Activated naive CD4-positive, alpha-beta T cell treated with anti-CD3 and anti-CD28 coated beads for 36 hours (primary cell): ENCODE data around the gene IL2RA. TPM values are rescaled to one million over a fixed set of nuclear protein-coding genes. Genes with fewer than 3 reads are reported as not detected.

Experiments
- CTCF ChIA-PET: fragments of 350-600 bp; sonication (Branson Sonifier 250); formaldehyde crosslinking; loops from one replicate; lab custom pipeline; 2021; ENCODE audit warnings: antibody characterized with exemption; lab: Charles Lee
- DNase-seq: peaks from one replicate; pipeline ENCODE4 v3.0.0-alpha.2; 2020
- H3K27ac Mint-ChIP-seq: one replicate; pipeline ENCODE4 v1.8.0; 2021; ENCODE audit warnings: mild to moderate bottlenecking, mixed read lengths
- H3K27me3 Mint-ChIP-seq: one replicate; pipeline ENCODE4 v1.8.0; 2021; ENCODE audit warnings: low read depth, mixed read lengths
- H3K36me3 Mint-ChIP-seq: one replicate; pipeline ENCODE4 v1.8.0; 2021; ENCODE audit warnings: low read depth, mixed read lengths
- H3K4me1 Mint-ChIP-seq: one replicate; pipeline ENCODE4 v1.8.0; 2021; ENCODE audit warnings: low read depth, mixed read lengths
- H3K4me3 Mint-ChIP-seq: one replicate; pipeline ENCODE4 v1.8.0; 2021; ENCODE audit warnings: mild to moderate bottlenecking, moderate library complexity, mixed read lengths
- H3K9me3 Mint-ChIP-seq: one replicate; pipeline ENCODE4 v1.8.0; 2021; ENCODE audit warnings: mixed read lengths
- intact Hi-C: fragments of 100-400 bp; cut with micrococcal nuclease; formaldehyde crosslinking; loops from one replicate; pipeline ENCODE4 v1.15.1; 2023
- total RNA-seq, 2 experiments: library from RNA; stranded (reverse); gene quantifications; one replicate each; pipeline ENCODE4 v1.2.3, GENCODE V29; 2021

IL2RA gene
- total RNA-seq, 2 experiments from 2014 or later, result 443 to 471 TPM

- no peaks in the 10 kb centered on the region for H3K9me3 Mint-ChIP-seq
- peaks cover 49% of the 10 kb centered on the region for H3K4me1 Mint-ChIP-seq
These were observed 34.9 kb upstream of the IL2RA start for GRCh38 chr10:6097063-6097462.

GRCh38 chr10:6095810-6096570 lies 33.8 kb upstream of the IL2RA start:
- Mint-ChIP-seq H3K4me1 (peaks cover 59% of the 10 kb centered on the region), H3K27ac (no peak overlapping the region)

More at GRCh38 chr10:6097063-6097462, 34.9 kb upstream of the IL2RA start:
- Mint-ChIP-seq H3K36me3 (peaks cover 35% of the 10 kb centered on the region), H3K27ac (no peak overlapping the region), H3K4me3 (no peak overlapping the region), H3K27me3 (no peaks in the 10 kb centered on the region)
- no peak for DNase-seq
- CTCF ChIA-PET, result interaction anchor here (0.9 to 1.1 kb wide), 2 partner anchors 11 to 309 kb away, joined by 3 read pairs; no protein-coding TSS in a partner anchor
- intact Hi-C loops, result no loop called here

GRCh38 chr10:6092731-6093130 lies 30.6 kb upstream of the IL2RA start:
- Mint-ChIP-seq H3K36me3 (peaks cover 25% of the 10 kb centered on the region), H3K4me1 (peaks cover 72% of the 10 kb centered on the region), H3K9me3 (no peaks in the 10 kb centered on the region), H3K4me3 (no peak overlapping the region), H3K27me3 (no peaks in the 10 kb centered on the region), H3K27ac (no peak overlapping the region)
- intact Hi-C loops, result no loop called here
- no peak for DNase-seq
- CTCF ChIA-PET, result no interaction called here

More at GRCh38 chr10:6095810-6096570, 33.8 kb upstream of the IL2RA start:
- CTCF ChIA-PET, result interaction anchor here (0.7 to 1.6 kb wide), 4 partner anchors 10 to 310 kb away, joined by 3 to 4 read pairs (median 3); no protein-coding TSS in a partner anchor
- H3K9me3 Mint-ChIP-seq, result no peaks in the 10 kb centered on the region
- DNase-seq, result no peak
- H3K27me3 Mint-ChIP-seq, result no peaks in the 10 kb centered on the region
- no peak overlapping the region for H3K4me3 Mint-ChIP-seq
- H3K36me3 Mint-ChIP-seq, result peaks cover 35% of the 10 kb centered on the region
- intact Hi-C loops, result no loop called here

GRCh38 chr10:6091630-6092029 lies 29.5 kb upstream of the IL2RA start:
- CTCF ChIA-PET, result interaction anchor here (0.7 to 2.4 kb wide), 9 partner anchors 9 to 473 kb away, joined by 3 to 11 read pairs (median 4); no protein-coding TSS in a partner anchor
- Mint-ChIP-seq H3K27ac (peak overlapping the region; percentile 11), H3K27me3 (no peaks in the 10 kb centered on the region), H3K9me3 (no peaks in the 10 kb centered on the region), H3K4me3 (peak overlapping the region; percentile 55), H3K4me1 (peaks cover 78% of the 10 kb centered on the region), H3K36me3 (peaks cover 17% of the 10 kb centered on the region)
- intact Hi-C loops, result loop anchor here (2.0 kb wide), 1 partner anchor 17 kb away; no protein-coding TSS in a partner anchor
- peak; percentile 46 for DNase-seq

- peak; percentile 45 for DNase-seq
- Mint-ChIP-seq H3K36me3 (peaks cover 17% of the 10 kb centered on the region), H3K9me3 (no peaks in the 10 kb centered on the region), H3K27me3 (no peaks in the 10 kb centered on the region), H3K27ac (peak overlapping the region; percentile 89), H3K4me3 (peak overlapping the region; percentile 92), H3K4me1 (peaks cover 73% of the 10 kb centered on the region)
- intact Hi-C loops, result loop anchor here (2.0 to 5.0 kb wide), 7 partner anchors 19 to 642 kb away; partner anchors contain the start of genes ANKRD16, GDI2 and TASOR2
- CTCF ChIA-PET, result interaction anchor here (0.7 to 2.4 kb wide), 14 partner anchors 16 to 453 kb away, joined by 3 to 11 read pairs (median 3); partner anchors contain the start of genes IL2RA and PFKFB3
These were observed 27.4 kb upstream of the IL2RA start for GRCh38 chr10:6089334-6090219.

DNA sequence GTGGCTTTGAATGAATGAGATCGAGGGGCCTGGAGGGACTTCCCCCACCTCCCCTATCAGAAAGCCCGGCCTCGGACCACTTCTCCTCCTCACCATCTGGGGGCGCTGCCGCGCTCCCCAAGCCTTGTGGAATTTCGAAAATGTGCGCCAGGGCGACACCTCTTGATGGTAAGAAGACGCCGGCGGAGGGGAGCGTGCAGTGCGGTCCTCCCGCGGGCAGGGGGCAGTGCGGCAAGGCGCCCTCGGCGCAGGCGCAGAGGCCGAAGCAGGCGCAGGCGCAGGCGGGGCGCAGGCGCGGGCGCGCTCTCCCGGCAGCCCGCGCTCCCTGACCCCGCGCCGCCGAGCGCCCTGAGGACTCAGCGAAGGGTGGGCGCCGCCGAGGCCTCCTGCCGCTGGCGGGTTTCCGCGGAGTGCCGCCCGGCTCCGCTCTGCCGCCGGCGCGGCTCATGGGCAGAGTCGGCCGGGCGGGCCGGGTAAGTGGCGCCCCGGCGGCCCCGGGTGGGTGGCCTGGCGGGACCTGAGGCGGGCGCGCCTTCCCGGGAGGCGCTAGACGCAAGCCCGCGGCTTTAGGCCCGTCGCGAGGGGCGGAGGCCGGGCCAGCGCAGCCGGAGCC lies 26.7 kb upstream of the IL2RA start, which contains the start of gene RBM17:
Gene RBM17, plus strand, starts transcription at position 314 of the 613 bp plus-strand sequence. CDS start 8,032 bp downstream, outside the sequence.
- Mint-ChIP-seq H3K27ac (peak within 1 kb of the TSS; percentile 89), H3K36me3 (peaks cover 17% of the 10 kb centered on the region), H3K9me3 (no peaks in the 10 kb centered on the region), H3K4me3 (peak within 1 kb of the TSS; percentile 92), H3K27me3 (no peaks in the 10 kb centered on the region), H3K4me1 (peaks cover 72% of the 10 kb centered on the region)
- DNase-seq, result peak; percentile 98
- CTCF ChIA-PET, result interaction anchor here (1.6 to 1.8 kb wide), 2 partner anchors 27 to 313 kb away, joined by 8 to 10 read pairs; partner anchors contain the start of gene IL2RA
- intact Hi-C loops, result loop anchor here (1.0 to 5.0 kb wide), 10 partner anchors 27 to 642 kb away; partner anchors contain the start of genes ANKRD16, GDI2, IL2RA and TASOR2

- H3K9me3 Mint-ChIP-seq, result no peaks in the 10 kb centered on the region
- peak overlapping the region; percentile 80 for H3K27ac Mint-ChIP-seq
- peaks cover 8% of the 10 kb centered on the region for H3K36me3 Mint-ChIP-seq
- intact Hi-C loops, result loop anchor here (5.0 kb wide), 2 partner anchors 316 to 639 kb away; no protein-coding TSS in a partner anchor
- peak; percentile 94 for DNase-seq
- H3K27me3 Mint-ChIP-seq, result no peaks in the 10 kb centered on the region
- H3K4me3 Mint-ChIP-seq, result peak overlapping the region; percentile 65
- CTCF ChIA-PET, result interaction anchor here (0.5 to 5.8 kb wide), 38 partner anchors 9 to 471 kb away, joined by 3 to 77 read pairs (median 4); partner anchors contain the start of genes IL15RA and IL2RA
- peaks cover 79% of the 10 kb centered on the region for H3K4me1 Mint-ChIP-seq
These were observed 24.4 kb upstream of the IL2RA start for GRCh38 chr10:6086375-6087233.

- peak overlapping the region; percentile 90 for H3K27ac Mint-ChIP-seq
- no peaks in the 10 kb centered on the region for H3K36me3 Mint-ChIP-seq
- H3K27me3 Mint-ChIP-seq, result no peaks in the 10 kb centered on the region
- H3K9me3 Mint-ChIP-seq, result no peaks in the 10 kb centered on the region
- intact Hi-C loops, result loop anchor here (1.0 to 2.0 kb wide), 7 partner anchors 11 to 107 kb away; partner anchors contain the start of gene IL2RA
- CTCF ChIA-PET, result interaction anchor here (0.8 to 5.8 kb wide), 12 partner anchors 10 to 317 kb away, joined by 3 to 77 read pairs (median 10); partner anchors contain the start of gene IL2RA
- peak; percentile 92 for DNase-seq
- H3K4me3 Mint-ChIP-seq, result peak overlapping the region; percentile 67
- peaks cover 61% of the 10 kb centered on the region for H3K4me1 Mint-ChIP-seq
These were observed 21.6 kb upstream of the IL2RA start for GRCh38 chr10:6083523-6084475.

DNA sequence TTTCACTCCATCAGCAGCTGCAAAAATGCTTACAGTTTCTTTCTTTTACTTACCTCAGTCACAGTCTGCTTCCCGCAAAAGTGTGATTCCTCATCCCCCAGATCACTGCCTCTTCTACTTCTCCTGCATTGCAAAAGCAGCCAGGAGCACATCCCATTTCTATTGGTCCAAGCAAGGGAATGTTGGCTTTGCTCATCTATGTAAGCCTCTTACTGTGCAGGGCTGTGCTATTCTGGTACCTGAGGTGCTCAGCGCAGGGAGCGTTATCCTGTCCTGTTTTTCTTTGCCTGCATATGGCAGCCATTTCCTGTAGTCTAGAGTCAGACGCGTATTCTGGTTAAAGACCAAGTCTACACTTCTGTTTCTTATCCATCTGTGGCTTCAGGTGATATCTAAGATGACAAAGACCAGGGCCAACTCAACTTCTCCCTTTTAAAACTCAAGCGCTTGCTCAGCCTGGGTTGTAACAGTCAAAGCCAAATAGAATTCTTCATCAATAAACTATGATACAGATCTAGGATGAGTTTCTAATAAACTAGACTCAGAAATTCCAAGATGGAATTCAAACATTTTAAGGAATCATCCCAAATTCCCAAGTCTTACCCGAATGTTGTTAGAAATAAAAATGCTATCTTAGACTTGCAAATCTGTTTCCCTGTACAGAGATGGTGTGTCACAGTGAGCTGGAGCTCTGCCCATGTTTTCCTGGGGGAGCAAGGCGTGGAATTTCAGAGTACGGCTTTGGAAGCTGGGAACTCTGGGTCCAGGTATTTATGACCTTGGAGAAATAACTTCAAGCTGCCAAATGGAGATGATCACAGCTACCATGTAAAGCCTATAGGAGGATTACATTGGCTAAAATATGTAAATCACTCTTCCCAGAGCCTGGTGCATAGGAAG lies 20.6 kb upstream of the IL2RA start:
- no peaks in the 10 kb centered on the region for H3K27me3 Mint-ChIP-seq
- no peaks in the 10 kb centered on the region for H3K36me3 Mint-ChIP-seq
- H3K9me3 Mint-ChIP-seq, result no peaks in the 10 kb centered on the region
- peak overlapping the region; percentile 67 for H3K4me3 Mint-ChIP-seq
- H3K27ac Mint-ChIP-seq, result peak overlapping the region; percentile 90
- intact Hi-C loops, result loop anchor here (1.0 to 2.0 kb wide), 7 partner anchors 10 to 106 kb away; partner anchors contain the start of gene IL2RA
- CTCF ChIA-PET, result interaction anchor here (0.6 to 5.8 kb wide), 10 partner anchors 9 to 126 kb away, joined by 4 to 77 read pairs (median 11); partner anchors contain the start of gene IL2RA
- H3K4me1 Mint-ChIP-seq, result peaks cover 52% of the 10 kb centered on the region
- peak; percentile 57 for DNase-seq
